ENCODE measurements around the gene GPR39. TPM values are rescaled to one million over a fixed set of nuclear protein-coding genes. Genes with fewer than 3 reads are reported as not detected.

GPR39 gene
- total RNA-seq, 4 donors from 2014 or later: 0.21 to 1.8 (median 0.22) TPM; not detected in 1

- H3K9me3 ChIP-seq: no peaks in the 10 kb centered on the region
- WGBS, 2 donors: 0 to 3% methylated on average over 33 to 36 of the region's 44 CpGs
- no peaks in the 10 kb centered on the region for H3K36me3 ChIP-seq
- peak overlapping the region; percentile 36 to 60 (median 53) for H3K4me3 ChIP-seq
- peaks cover 3 to 33% of the 10 kb centered on the region in 2 donors for H3K27me3 ChIP-seq
- peak overlapping the region in 1 of 4 donors; percentile 29 for H3K27ac ChIP-seq
- peak in 1 of 2 donors; percentile 13 for DNase-seq (ENCODE audit: low spot score in 2 of 2)
- TF ChIP-seq POLR2A (IDR thresholded peaks at IDR 0.05) (no peak), EP300 (IDR thresholded peaks at IDR 0.05) (no peak)
- TF ChIP-seq, protein P1, sequence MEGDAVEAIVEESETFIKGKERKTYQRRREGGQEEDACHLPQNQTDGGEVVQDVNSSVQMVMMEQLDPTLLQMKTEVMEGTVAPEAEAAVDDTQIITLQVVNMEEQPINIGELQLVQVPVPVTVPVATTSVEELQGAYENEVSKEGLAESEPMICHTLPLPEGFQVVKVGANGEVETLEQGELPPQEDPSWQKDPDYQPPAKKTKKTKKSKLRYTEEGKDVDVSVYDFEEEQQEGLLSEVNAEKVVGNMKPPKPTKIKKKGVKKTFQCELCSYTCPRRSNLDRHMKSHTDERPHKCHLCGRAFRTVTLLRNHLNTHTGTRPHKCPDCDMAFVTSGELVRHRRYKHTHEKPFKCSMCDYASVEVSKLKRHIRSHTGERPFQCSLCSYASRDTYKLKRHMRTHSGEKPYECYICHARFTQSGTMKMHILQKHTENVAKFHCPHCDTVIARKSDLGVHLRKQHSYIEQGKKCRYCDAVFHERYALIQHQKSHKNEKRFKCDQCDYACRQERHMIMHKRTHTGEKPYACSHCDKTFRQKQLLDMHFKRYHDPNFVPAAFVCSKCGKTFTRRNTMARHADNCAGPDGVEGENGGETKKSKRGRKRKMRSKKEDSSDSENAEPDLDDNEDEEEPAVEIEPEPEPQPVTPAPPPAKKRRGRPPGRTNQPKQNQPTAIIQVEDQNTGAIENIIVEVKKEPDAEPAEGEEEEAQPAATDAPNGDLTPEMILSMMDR (IDR thresholded peaks at IDR 0.05): no peak
- H3K4me1 ChIP-seq: peaks cover 0 to 38% (median 20%) of the 10 kb centered on the region in 4 donors
These were observed 254.0 kb downstream of the GPR39 start for GRCh38 chr2:132670496-132671150.

- TF ChIP-seq, protein P1 (IDR thresholded peaks at IDR 0.05): no peak
- no peak for TF ChIP-seq POLR2A (IDR thresholded peaks at IDR 0.05)
- TF ChIP-seq EP300 (IDR thresholded peaks at IDR 0.05): no peak
- Histone ChIP-seq H3K4me1 (peaks cover 0 to 38% (median 20%) of the 10 kb centered on the region in 4 donors), H3K9me3 (no peaks in the 10 kb centered on the region), H3K36me3 (no peaks in the 10 kb centered on the region), H3K4me3 (peak overlapping the region in 3 of 4 donors; percentile 47 to 60 (median 59)), H3K27ac (peak overlapping the region in 1 of 4 donors; percentile 29), H3K27me3 (peaks cover 3 to 33% of the 10 kb centered on the region in 2 donors)
- WGBS, 2 donors: 17 to 19% methylated on average over 23 of the region's 23 CpGs
- no peak for DNase-seq (ENCODE audit: low spot score in 2 of 2)
These were observed 254.7 kb downstream of the GPR39 start for GRCh38 chr2:132671151-132671835.

- Histone ChIP-seq H3K27ac (no peak overlapping the region), H3K9me3 (no peaks in the 10 kb centered on the region), H3K4me3 (no peak overlapping the region), H3K4me1 (no peaks in the 10 kb centered on the region), H3K27me3 (no peaks in the 10 kb centered on the region), H3K36me3 (no peaks in the 10 kb centered on the region)
- no peak for DNase-seq (ENCODE audit: low spot score in 2 of 2)
- WGBS, 2 donors: 52 to 55% methylated on average over 2 of the region's 2 CpGs
- TF ChIP-seq EP300 (IDR thresholded peaks at IDR 0.05) (no peak), POLR2A (IDR thresholded peaks at IDR 0.05) (no peak)
- TF ChIP-seq, protein P1 (IDR thresholded peaks at IDR 0.05): peak in 1 of 5 experiments; percentile 10
These were observed 260.4 kb downstream of the GPR39 start for GRCh38 chr2:132676999-132677398.

- no peak for TF ChIP-seq EP300 (IDR thresholded peaks at IDR 0.05)
- Histone ChIP-seq H3K27me3 (no peaks in the 10 kb centered on the region), H3K27ac (no peak overlapping the region), H3K4me1 (no peaks in the 10 kb centered on the region), H3K9me3 (no peaks in the 10 kb centered on the region), H3K4me3 (no peak overlapping the region), H3K36me3 (no peaks in the 10 kb centered on the region)
- no peak for DNase-seq (ENCODE audit: low spot score in 2 of 2)
- 84 to 90% methylated on average over 5 of the region's 5 CpGs for WGBS, 2 donors
These were observed 261.1 kb downstream of the GPR39 start for GRCh38 chr2:132677661-132678060.

- no peak overlapping the region for H3K27ac ChIP-seq
These were observed 261.9 kb downstream of the GPR39 start for GRCh38 chr2:132678483-132678882.

More at GRCh38 chr2:132678483-132678882, 261.9 kb downstream of the GPR39 start:
- H3K36me3 ChIP-seq: no peaks in the 10 kb centered on the region
- H3K4me1 ChIP-seq: no peaks in the 10 kb centered on the region
- TF ChIP-seq, protein P1 (IDR thresholded peaks at IDR 0.05): no peak
- TF ChIP-seq POLR2A (IDR thresholded peaks at IDR 0.05) (no peak), EP300 (IDR thresholded peaks at IDR 0.05) (no peak)
- WGBS, 2 donors: 93 to 95% methylated on average over 2 of the region's 2 CpGs
- DNase-seq (ENCODE audit: low spot score in 2 of 2): no peak
- no peaks in the 10 kb centered on the region for H3K9me3 ChIP-seq
- H3K27me3 ChIP-seq: no peaks in the 10 kb centered on the region
- no peak overlapping the region for H3K4me3 ChIP-seq

Data from tibial nerve (tissue), 4 donors.